ENCODE results near the gene PXYLP1.

Gene PXYLP1

DNA sequence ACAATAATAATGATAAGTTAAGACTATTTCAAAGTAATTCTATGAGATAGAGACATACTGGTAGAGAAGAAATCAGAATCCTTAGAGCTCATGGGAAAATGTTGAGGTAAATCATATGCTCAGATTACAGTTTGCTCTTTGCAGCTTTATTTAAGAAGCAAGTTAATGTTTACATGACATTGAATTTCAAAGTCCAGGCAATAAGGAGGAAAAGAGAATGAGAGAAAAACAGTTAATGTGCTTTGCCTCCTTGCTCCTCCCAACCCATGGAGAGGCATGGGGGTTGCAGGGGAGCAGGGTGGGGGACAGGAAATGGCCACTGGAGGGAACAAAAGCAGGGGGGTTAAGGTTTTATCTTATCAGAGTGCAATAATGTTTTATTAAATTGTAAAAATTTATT, 94.5 kb downstream of the PXYLP1 start:
- Histone ChIP-seq H3K14ac (ENCODE audit: low read length) (no peak overlapping the region), H2BK15ac (ENCODE audit: low read length) (no peak overlapping the region), H3K23ac (ENCODE audit: low read depth, low read length, poor library complexity) (no peak overlapping the region), H3K79me1 (ENCODE audit: low read depth, low read length) (no peaks in the 10 kb centered on the region), H4K91ac (ENCODE audit: low read depth, low read length, poor library complexity) (no peak overlapping the region), H3K4me3 (ENCODE audit: low read length in 2 of 2) (no peak overlapping the region), H3K27me3 (ENCODE audit: control insufficient read depth in 3 of 3, insufficient read depth in 3 of 3, low read depth in 1 of 3, low read length in 3 of 3) (no peaks in the 10 kb centered on the region), H3K9ac (ENCODE audit: low read depth, low read length, poor library complexity) (no peak overlapping the region), H3K4me1 (ENCODE audit: control insufficient read depth in 2 of 2, insufficient read depth in 1 of 2, low read depth in 1 of 2, low read length in 2 of 2) (peaks cover 1 to 23% of the 10 kb centered on the region in 2 donors), H2BK5ac (ENCODE audit: low read length) (no peak overlapping the region), H3K27ac (replicated peaks; ENCODE audit: low read length) (no peak overlapping the region), H3K4ac (ENCODE audit: low read length) (no peak overlapping the region), H3K36me3 (replicated peaks in 1 of 2; ENCODE audit: control insufficient read depth in 2 of 2, insufficient read depth in 2 of 2, low read length in 2 of 2) (no peaks in the 10 kb centered on the region), H3K18ac (ENCODE audit: low read length) (no peak overlapping the region), H2BK12ac (ENCODE audit: low read length) (no peak overlapping the region), H2AK5ac (ENCODE audit: low read depth, low read length) (no peak overlapping the region), H3K4me2 (ENCODE audit: insufficient read depth, low read length, poor library complexity, severe bottlenecking) (no peak overlapping the region), H2AFZ (ENCODE audit: low read length) (peak overlapping the region; percentile 56), H2BK120ac (ENCODE audit: low read depth, low read length) (no peak overlapping the region), H3K9me3 (replicated peaks in 1 of 2; ENCODE audit: control insufficient read depth in 2 of 2, insufficient read depth in 1 of 2, low read depth in 1 of 2, low read length in 2 of 2) (no peaks in the 10 kb centered on the region), H4K8ac (ENCODE audit: low read depth, low read length) (no peak overlapping the region)
- no peak for DNase-seq (ENCODE audit: low spot score)

DNA sequence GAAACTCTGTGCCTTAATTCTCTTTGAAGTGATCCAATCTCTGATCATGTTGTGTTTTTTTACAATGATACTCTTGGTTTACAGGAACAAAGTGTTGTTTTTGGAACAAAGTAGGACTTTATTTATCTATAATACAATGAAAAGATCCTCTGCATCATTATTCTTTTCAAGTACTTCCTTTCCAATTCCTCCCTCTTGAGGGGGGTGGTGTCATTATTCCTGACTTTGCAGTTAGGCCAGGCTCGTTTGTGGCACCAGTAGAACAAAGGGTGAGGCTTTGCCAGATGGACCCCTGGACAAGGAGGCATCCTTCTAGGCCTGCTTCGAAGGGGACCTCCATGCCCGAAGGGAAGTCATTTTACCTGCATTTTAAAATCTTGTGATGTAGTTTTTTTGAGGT, 95.0 kb downstream of the PXYLP1 start:
- H3K4me3 ChIP-seq (ENCODE audit: low read length in 2 of 2) = no peak overlapping the region
- H3K79me1 ChIP-seq (ENCODE audit: low read depth, low read length) = no peaks in the 10 kb centered on the region
- H4K91ac ChIP-seq (ENCODE audit: low read depth, low read length, poor library complexity) = no peak overlapping the region
- no peak for DNase-seq (ENCODE audit: low spot score)
- no peak overlapping the region for H3K14ac ChIP-seq (ENCODE audit: low read length)
- peak overlapping the region; percentile 56 for H2AFZ ChIP-seq (ENCODE audit: low read length)
- no peaks in the 10 kb centered on the region for H3K27me3 ChIP-seq (ENCODE audit: control insufficient read depth in 3 of 3, insufficient read depth in 3 of 3, low read depth in 1 of 3, low read length in 3 of 3)
- H4K8ac ChIP-seq (ENCODE audit: low read depth, low read length) = no peak overlapping the region
- no peaks in the 10 kb centered on the region for H3K36me3 ChIP-seq (replicated peaks in 1 of 2; ENCODE audit: control insufficient read depth in 2 of 2, insufficient read depth in 2 of 2, low read length in 2 of 2)
- no peak overlapping the region for H2BK15ac ChIP-seq (ENCODE audit: low read length)
- H3K4me2 ChIP-seq (ENCODE audit: insufficient read depth, low read length, poor library complexity, severe bottlenecking) = no peak overlapping the region
- H2AK5ac ChIP-seq (ENCODE audit: low read depth, low read length) = no peak overlapping the region
- no peak overlapping the region for H3K18ac ChIP-seq (ENCODE audit: low read length)
- no peaks in the 10 kb centered on the region for H3K9me3 ChIP-seq (replicated peaks in 1 of 2; ENCODE audit: control insufficient read depth in 2 of 2, insufficient read depth in 1 of 2, low read depth in 1 of 2, low read length in 2 of 2)
- no CpG with 5 or more reads among the region's 3 CpGs for WGBS, 2 donors (ENCODE audit: extremely low coverage in 2 of 2, insufficient read length in 2 of 2, insufficient replicate concordance in 1 of 2)
- no peak overlapping the region for H2BK120ac ChIP-seq (ENCODE audit: low read depth, low read length)
- no peak overlapping the region for H2BK5ac ChIP-seq (ENCODE audit: low read length)
- H2BK12ac ChIP-seq (ENCODE audit: low read length) = no peak overlapping the region
- no peak overlapping the region for H3K23ac ChIP-seq (ENCODE audit: low read depth, low read length, poor library complexity)
- H3K4me1 ChIP-seq (ENCODE audit: control insufficient read depth in 2 of 2, insufficient read depth in 1 of 2, low read depth in 1 of 2, low read length in 2 of 2) = peaks cover 3 to 28% of the 10 kb centered on the region in 2 donors
- H3K9ac ChIP-seq (ENCODE audit: low read depth, low read length, poor library complexity) = no peak overlapping the region
- no peak overlapping the region for H3K4ac ChIP-seq (ENCODE audit: low read length)
- no peak overlapping the region for H3K27ac ChIP-seq (replicated peaks; ENCODE audit: low read length)

- H3K14ac ChIP-seq (ENCODE audit: low read length) = no peak overlapping the region
- H2BK12ac ChIP-seq (ENCODE audit: low read length) = no peak overlapping the region
- H3K27ac ChIP-seq (replicated peaks; ENCODE audit: low read length) = no peak overlapping the region
- no peak overlapping the region for H2BK5ac ChIP-seq (ENCODE audit: low read length)
- WGBS, 2 donors (ENCODE audit: extremely low coverage in 2 of 2, insufficient read length in 2 of 2, insufficient replicate concordance in 1 of 2) = no CpG with 5 or more reads among the region's 7 CpGs
- no peak for DNase-seq (ENCODE audit: low spot score)
- no peak overlapping the region for H3K4ac ChIP-seq (ENCODE audit: low read length)
- H3K36me3 ChIP-seq (replicated peaks in 1 of 2; ENCODE audit: control insufficient read depth in 2 of 2, insufficient read depth in 2 of 2, low read length in 2 of 2) = no peaks in the 10 kb centered on the region
- H2BK15ac ChIP-seq (ENCODE audit: low read length) = no peak overlapping the region
- H2AK5ac ChIP-seq (ENCODE audit: low read depth, low read length) = no peak overlapping the region
- no peak overlapping the region for H3K23ac ChIP-seq (ENCODE audit: low read depth, low read length, poor library complexity)
- no peak overlapping the region for H4K8ac ChIP-seq (ENCODE audit: low read depth, low read length)
- H3K4me1 ChIP-seq (ENCODE audit: control insufficient read depth in 2 of 2, insufficient read depth in 1 of 2, low read depth in 1 of 2, low read length in 2 of 2) = peaks cover 7 to 47% of the 10 kb centered on the region in 2 donors
- H2AFZ ChIP-seq (ENCODE audit: low read length) = no peak overlapping the region
- H3K4me3 ChIP-seq (ENCODE audit: low read length in 2 of 2) = no peak overlapping the region
- H3K27me3 ChIP-seq (ENCODE audit: control insufficient read depth in 3 of 3, insufficient read depth in 3 of 3, low read depth in 1 of 3, low read length in 3 of 3) = no peaks in the 10 kb centered on the region
- H4K91ac ChIP-seq (ENCODE audit: low read depth, low read length, poor library complexity) = no peak overlapping the region
- H3K4me2 ChIP-seq (ENCODE audit: insufficient read depth, low read length, poor library complexity, severe bottlenecking) = no peak overlapping the region
- H3K18ac ChIP-seq (ENCODE audit: low read length) = no peak overlapping the region
- H2BK120ac ChIP-seq (ENCODE audit: low read depth, low read length) = no peak overlapping the region
- H3K79me1 ChIP-seq (ENCODE audit: low read depth, low read length) = no peaks in the 10 kb centered on the region
- H3K9ac ChIP-seq (ENCODE audit: low read depth, low read length, poor library complexity) = no peak overlapping the region
- peaks cover 0 to 3% of the 10 kb centered on the region in 2 donors for H3K9me3 ChIP-seq (replicated peaks in 1 of 2; ENCODE audit: control insufficient read depth in 2 of 2, insufficient read depth in 1 of 2, low read depth in 1 of 2, low read length in 2 of 2)
Measured at GRCh38 chr3:141328286-141329166, 96.9 kb downstream of the PXYLP1 start.

- no peak overlapping the region for H3K4me2 ChIP-seq (ENCODE audit: insufficient read depth, low read length, poor library complexity, severe bottlenecking)
- no peak overlapping the region for H3K18ac ChIP-seq (ENCODE audit: low read length)
- H3K79me1 ChIP-seq (ENCODE audit: low read depth, low read length) = no peaks in the 10 kb centered on the region
- no peak overlapping the region for H3K14ac ChIP-seq (ENCODE audit: low read length)
- H4K8ac ChIP-seq (ENCODE audit: low read depth, low read length) = no peak overlapping the region
- H2AK5ac ChIP-seq (ENCODE audit: low read depth, low read length) = no peak overlapping the region
- no peak overlapping the region for H3K23ac ChIP-seq (ENCODE audit: low read depth, low read length, poor library complexity)
- H2AFZ ChIP-seq (ENCODE audit: low read length) = peak overlapping the region; percentile 64
- H3K27me3 ChIP-seq (ENCODE audit: control insufficient read depth in 3 of 3, insufficient read depth in 3 of 3, low read depth in 1 of 3, low read length in 3 of 3) = no peaks in the 10 kb centered on the region
- no peak overlapping the region for H2BK15ac ChIP-seq (ENCODE audit: low read length)
- no peak overlapping the region for H3K27ac ChIP-seq (replicated peaks; ENCODE audit: low read length)
- H3K4me1 ChIP-seq (ENCODE audit: control insufficient read depth in 2 of 2, insufficient read depth in 1 of 2, low read depth in 1 of 2, low read length in 2 of 2) = peaks cover 8 to 47% of the 10 kb centered on the region in 2 donors
- H2BK12ac ChIP-seq (ENCODE audit: low read length) = no peak overlapping the region
- H4K91ac ChIP-seq (ENCODE audit: low read depth, low read length, poor library complexity) = no peak overlapping the region
- no CpG with 5 or more reads among the region's 3 CpGs for WGBS, 2 donors (ENCODE audit: extremely low coverage in 2 of 2, insufficient read length in 2 of 2, insufficient replicate concordance in 1 of 2)
- H3K4ac ChIP-seq (ENCODE audit: low read length) = no peak overlapping the region
- H3K4me3 ChIP-seq (ENCODE audit: low read length in 2 of 2) = no peak overlapping the region
- no peaks in the 10 kb centered on the region for H3K36me3 ChIP-seq (replicated peaks in 1 of 2; ENCODE audit: control insufficient read depth in 2 of 2, insufficient read depth in 2 of 2, low read length in 2 of 2)
- no peak overlapping the region for H2BK5ac ChIP-seq (ENCODE audit: low read length)
- H2BK120ac ChIP-seq (ENCODE audit: low read depth, low read length) = no peak overlapping the region
- no peak overlapping the region for H3K9ac ChIP-seq (ENCODE audit: low read depth, low read length, poor library complexity)
- no peak for DNase-seq (ENCODE audit: low spot score)
- H3K9me3 ChIP-seq (replicated peaks in 1 of 2; ENCODE audit: control insufficient read depth in 2 of 2, insufficient read depth in 1 of 2, low read depth in 1 of 2, low read length in 2 of 2) = peaks cover 0 to 7% of the 10 kb centered on the region in 2 donors
Measured at GRCh38 chr3:141330235-141330634, 98.6 kb downstream of the PXYLP1 start.
